Transverse colon (tissue), 4 donors: Measurements from ENCODE around the gene C1orf50. TPM values are rescaled to one million over a fixed set of nuclear protein-coding genes. Genes with fewer than 3 reads are reported as not detected.

Experiments
- DNase-seq: peaks from one replicate; pipeline ENCODE4 v3.0.0-alpha.2; 2019
- H3K27ac ChIP-seq, 4 donors: fragments of 200-600 bp; sonication (generic); 2 replicates each; pipeline ENCODE4 v1.5.1; 2016 to 2018; ENCODE audit warnings: inconsistent platforms in 4 of 4
- H3K27me3 ChIP-seq: fragments of 200-600 bp; sonication (generic); 2 replicates; pipeline ENCODE4 v1.5.1; 2017; ENCODE audit warnings: inconsistent platforms
- H3K36me3 ChIP-seq, 4 donors: fragments of 200-600 bp; sonication (generic); 2 replicates each; pipeline ENCODE4 v1.5.1; 2017 to 2019; ENCODE audit warnings: inconsistent platforms in 4 of 4
- H3K4me1 ChIP-seq, 4 donors: fragments of 200-600 bp; sonication (generic); 2 replicates each; pipeline ENCODE4 v1.5.1; 2017 to 2020; ENCODE audit warnings: inconsistent platforms in 4 of 4
- H3K4me3 ChIP-seq, 4 donors: fragments of 200-600 bp; sonication (generic); 1 replicate in 1 of 4; 2 replicates in 3 of 4; pipeline versions ENCODE4 v1.5.1 to v1.6.1; 2017 to 2019; ENCODE audit warnings: inconsistent platforms in 4 of 4
- H3K9me3 ChIP-seq, 2 donors: fragments of 200-600 bp; sonication (generic); 2 replicates each; pipeline ENCODE4 v1.5.1; 2017 to 2019; ENCODE audit warnings: inconsistent platforms in 2 of 2
- EP300 ChIP-seq: sonication (generic); formaldehyde crosslinking; IDR thresholded peaks from one replicate; pipeline ENCODE4 v1.6.1; 2017; ENCODE audit warnings: antibody characterized with exemption, low read depth
- POLR2A ChIP-seq: fragments of 450-650 bp; IDR thresholded peaks from one replicate; pipeline ENCODE4 v1.6.1; 2016; ENCODE audit warnings: antibody characterized with exemption, mild to moderate bottlenecking, moderate library complexity
- POLR2AphosphoS5 ChIP-seq, 3 donors: sonication (generic); formaldehyde crosslinking; IDR thresholded peaks; one replicate each; pipeline ENCODE4 v1.6.1; 2016; ENCODE audit warnings: antibody characterized with exemption in 3 of 3
- WGBS, 2 donors: methylation state at CpG; one replicate each; pipeline ENCODE4 v1.1.5; 2018; ENCODE audit warnings: low coverage in 1 of 2; 5-methylcytosine and 5-hydroxymethylcytosine counted together
- in situ Hi-C, 4 donors: fragments of 200-750 bp; cut with MboI; loops; one replicate each; pipeline versions ENCODE4 v1.15.0 to v1.15.1; 2017; ENCODE audit warnings: low sequenced_read_pairs in 3 of 4, low pct_ligation_motif_present in 1 of 4, low pct_unique_long_range_greater_than_20kb in 1 of 4
- intact Hi-C: fragments of 100-400 bp; cut with DNase I; formaldehyde crosslinking; loops from one replicate; pipeline ENCODE4 v1.15.1; 2023; ENCODE audit warnings: low total_unique reads
- total RNA-seq, 4 donors: library from RNA; depleted of rRNA; stranded (reverse); fragments of >200 nt; gene quantifications; one replicate each; pipeline ENCODE4 v1.1.0, GENCODE V29; 2016
- TF ChIP-seq, protein P1 (sequence below), 5 experiments: fragments of 200-600 bp in 3 of 5; fragments of 450-650 bp in 2 of 5; sonication (generic) in 3 of 5; IDR thresholded peaks; 1 replicate in 2 of 5; 2 replicates in 3 of 5; pipeline ENCODE4 v1.5.1; 2016 to 2017; ENCODE audit warnings: antibody characterized with exemption in 5 of 5, inconsistent platforms in 3 of 5, mild to moderate bottlenecking in 2 of 5, moderate library complexity in 1 of 5

The C1orf50 gene
- total RNA-seq, 4 donors from 2014 or later: 4.0 to 81.2 (median 8.1) TPM

DNA sequence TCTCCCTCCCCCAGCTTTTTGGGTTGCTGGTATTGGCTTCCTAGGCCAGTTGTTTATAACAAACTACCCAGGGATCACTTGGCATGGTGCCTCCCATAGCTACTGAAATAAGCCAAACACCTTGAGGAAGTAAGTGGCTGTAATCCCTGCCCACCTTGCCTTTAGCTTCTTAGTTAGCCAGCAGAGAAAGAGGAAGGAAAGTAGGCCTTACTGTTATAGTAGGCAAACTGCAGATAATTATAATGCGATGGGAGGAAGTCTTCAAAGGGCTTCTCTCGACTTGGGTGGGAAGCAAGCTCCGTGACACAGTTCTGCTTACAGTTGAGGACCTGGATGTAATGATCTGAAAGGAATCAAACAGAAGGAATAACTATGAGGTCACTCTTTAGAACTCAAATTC is 8.4 kb upstream of the C1orf50 start:
- H3K27me3 ChIP-seq: no peaks in the 10 kb centered on the region
- WGBS, 2 donors: 26 to 42% methylated on average over 3 of the region's 3 CpGs
- no peak for TF ChIP-seq POLR2AphosphoS5 (IDR thresholded peaks at IDR 0.05)
- no peak for TF ChIP-seq POLR2A
- TF ChIP-seq, protein P1, sequence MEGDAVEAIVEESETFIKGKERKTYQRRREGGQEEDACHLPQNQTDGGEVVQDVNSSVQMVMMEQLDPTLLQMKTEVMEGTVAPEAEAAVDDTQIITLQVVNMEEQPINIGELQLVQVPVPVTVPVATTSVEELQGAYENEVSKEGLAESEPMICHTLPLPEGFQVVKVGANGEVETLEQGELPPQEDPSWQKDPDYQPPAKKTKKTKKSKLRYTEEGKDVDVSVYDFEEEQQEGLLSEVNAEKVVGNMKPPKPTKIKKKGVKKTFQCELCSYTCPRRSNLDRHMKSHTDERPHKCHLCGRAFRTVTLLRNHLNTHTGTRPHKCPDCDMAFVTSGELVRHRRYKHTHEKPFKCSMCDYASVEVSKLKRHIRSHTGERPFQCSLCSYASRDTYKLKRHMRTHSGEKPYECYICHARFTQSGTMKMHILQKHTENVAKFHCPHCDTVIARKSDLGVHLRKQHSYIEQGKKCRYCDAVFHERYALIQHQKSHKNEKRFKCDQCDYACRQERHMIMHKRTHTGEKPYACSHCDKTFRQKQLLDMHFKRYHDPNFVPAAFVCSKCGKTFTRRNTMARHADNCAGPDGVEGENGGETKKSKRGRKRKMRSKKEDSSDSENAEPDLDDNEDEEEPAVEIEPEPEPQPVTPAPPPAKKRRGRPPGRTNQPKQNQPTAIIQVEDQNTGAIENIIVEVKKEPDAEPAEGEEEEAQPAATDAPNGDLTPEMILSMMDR (IDR thresholded peaks at IDR 0.05): no peak
- no peak for TF ChIP-seq EP300
- H3K36me3 ChIP-seq: peaks cover 0 to 27% (median 2%) of the 10 kb centered on the region in 4 donors
- no peak overlapping the region for H3K4me3 ChIP-seq
- no peaks in the 10 kb centered on the region for H3K9me3 ChIP-seq
- no peaks in the 10 kb centered on the region for H3K4me1 ChIP-seq
- intact Hi-C loops: no loop called here
- in situ Hi-C loops: loop anchor here in 2 of 4 donors (25.0 kb wide), 1 partner anchor 421 kb away; the partner anchor contains the start of gene FOXJ3 (in 2 of the 2)
- no peak for DNase-seq
- H3K27ac ChIP-seq: no peak overlapping the region

GRCh38 chr1:42759114-42759513 is 7.9 kb upstream of the C1orf50 start:
- in situ Hi-C loops: loop anchor here in 2 of 4 donors (25.0 kb wide), 1 partner anchor 422 kb away; the partner anchor contains the start of gene FOXJ3 (in 2 of the 2)

DNA sequence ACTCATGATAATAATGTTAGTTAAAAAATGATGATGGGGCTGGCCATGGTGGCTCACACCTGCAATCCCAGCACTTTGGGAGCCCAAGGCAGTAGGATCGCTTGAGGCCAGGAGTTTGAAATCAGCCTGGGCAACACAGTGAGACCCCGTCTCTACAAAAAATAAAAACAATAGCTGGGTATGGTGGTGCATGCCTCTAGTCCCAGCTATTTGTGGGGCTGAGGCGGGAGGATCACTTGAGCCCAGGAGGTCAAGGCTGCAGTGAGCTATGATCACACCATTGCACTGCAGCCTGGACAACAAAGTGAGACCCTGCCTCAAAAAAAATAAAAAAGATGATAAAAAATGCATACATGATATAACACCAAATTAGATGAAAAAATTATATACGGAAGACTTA is 5.5 kb upstream of the C1orf50 start:
- in situ Hi-C loops: loop anchor here in 3 of 4 donors (10.0 to 25.0 kb wide), 2 partner anchors 424 to 427 kb away; partner anchors contain the start of gene FOXJ3 (in 3 of the 3)
- TF ChIP-seq EP300 (no peak), POLR2A (no peak), POLR2AphosphoS5 (IDR thresholded peaks at IDR 0.05) (no peak)
- TF ChIP-seq, protein P1 (IDR thresholded peaks at IDR 0.05): no peak
- Histone ChIP-seq H3K9me3 (no peaks in the 10 kb centered on the region), H3K36me3 (peaks cover 0 to 18% (median 2%) of the 10 kb centered on the region in 4 donors), H3K4me1 (peaks cover 5 to 17% (median 10%) of the 10 kb centered on the region in 4 donors), H3K27me3 (no peaks in the 10 kb centered on the region), H3K27ac (no peak overlapping the region), H3K4me3 (no peak overlapping the region)
- DNase-seq: no peak
- intact Hi-C loops: loop anchor here (10.0 kb wide), 1 partner anchor 427 kb away; the partner anchor contains the start of gene FOXJ3
- 93 to 95% methylated on average over 2 to 4 of the region's 4 CpGs for WGBS, 2 donors

More at GRCh38 chr1:42759114-42759513, 7.9 kb upstream of the C1orf50 start:
- intact Hi-C loops: no loop called here
- Histone ChIP-seq H3K9me3 (no peaks in the 10 kb centered on the region), H3K4me1 (no peaks in the 10 kb centered on the region), H3K27me3 (no peaks in the 10 kb centered on the region), H3K4me3 (no peak overlapping the region), H3K36me3 (peaks cover 0 to 27% (median 2%) of the 10 kb centered on the region in 4 donors), H3K27ac (no peak overlapping the region)
- WGBS, 2 donors: 77% methylated on average over 9 of the region's 9 CpGs; no CpG with 5 or more reads in 1 of the 2 donors
- TF ChIP-seq EP300 (no peak), POLR2A (no peak), POLR2AphosphoS5 (IDR thresholded peaks at IDR 0.05) (no peak)
- TF ChIP-seq, protein P1 (IDR thresholded peaks at IDR 0.05): no peak
- no peak for DNase-seq

- in situ Hi-C loops (loop anchor here in 3 of 4 donors (10.0 to 25.0 kb wide), 2 partner anchors 425 to 427 kb away; partner anchors contain the start of gene FOXJ3 (in 3 of the 3)), intact Hi-C loops (loop anchor here (10.0 kb wide), 1 partner anchor 427 kb away; the partner anchor contains the start of gene FOXJ3)
- no peak for DNase-seq
- peaks cover 0 to 18% (median 2%) of the 10 kb centered on the region in 4 donors for H3K36me3 ChIP-seq
- no peak overlapping the region for H3K27ac ChIP-seq
- TF ChIP-seq, protein P1 (IDR thresholded peaks at IDR 0.05): no peak
- TF ChIP-seq EP300 (no peak), POLR2AphosphoS5 (IDR thresholded peaks at IDR 0.05) (no peak), POLR2A (no peak)
- no peaks in the 10 kb centered on the region for H3K27me3 ChIP-seq
- peaks cover 5 to 17% (median 10%) of the 10 kb centered on the region in 4 donors for H3K4me1 ChIP-seq
- 53% methylated on average over 5 of the region's 5 CpGs; no CpG with 5 or more reads in 1 of the 2 donors for WGBS, 2 donors
- H3K4me3 ChIP-seq: no peak overlapping the region
- no peaks in the 10 kb centered on the region for H3K9me3 ChIP-seq
These were observed 4.8 kb upstream of the C1orf50 start for GRCh38 chr1:42762269-42762668.
